ENCODE results near the gene SELENON.

GRCh38 chr1:25767437-25767770 lies 32.6 kb upstream of the SELENON start:
- no peak for TF ChIP-seq POLR2A (IDR thresholded peaks at IDR 0.05)
- TF ChIP-seq, protein P1, sequence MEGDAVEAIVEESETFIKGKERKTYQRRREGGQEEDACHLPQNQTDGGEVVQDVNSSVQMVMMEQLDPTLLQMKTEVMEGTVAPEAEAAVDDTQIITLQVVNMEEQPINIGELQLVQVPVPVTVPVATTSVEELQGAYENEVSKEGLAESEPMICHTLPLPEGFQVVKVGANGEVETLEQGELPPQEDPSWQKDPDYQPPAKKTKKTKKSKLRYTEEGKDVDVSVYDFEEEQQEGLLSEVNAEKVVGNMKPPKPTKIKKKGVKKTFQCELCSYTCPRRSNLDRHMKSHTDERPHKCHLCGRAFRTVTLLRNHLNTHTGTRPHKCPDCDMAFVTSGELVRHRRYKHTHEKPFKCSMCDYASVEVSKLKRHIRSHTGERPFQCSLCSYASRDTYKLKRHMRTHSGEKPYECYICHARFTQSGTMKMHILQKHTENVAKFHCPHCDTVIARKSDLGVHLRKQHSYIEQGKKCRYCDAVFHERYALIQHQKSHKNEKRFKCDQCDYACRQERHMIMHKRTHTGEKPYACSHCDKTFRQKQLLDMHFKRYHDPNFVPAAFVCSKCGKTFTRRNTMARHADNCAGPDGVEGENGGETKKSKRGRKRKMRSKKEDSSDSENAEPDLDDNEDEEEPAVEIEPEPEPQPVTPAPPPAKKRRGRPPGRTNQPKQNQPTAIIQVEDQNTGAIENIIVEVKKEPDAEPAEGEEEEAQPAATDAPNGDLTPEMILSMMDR (IDR thresholded peaks at IDR 0.05) = no peak

Data from adrenal gland (tissue), 5 donors.